ENCODE results near the gene CACNA1C.
"Not testable (repeated sequence)": the region's sequence is repeated elsewhere in the genome, so short reads cannot be mapped to it uniquely, and the experiment has no call there.

The CACNA1C gene

GRCh38 chr12:2467447-2468195 lies 414.8 kb downstream of the CACNA1C start:
- DNase-seq: no peak

GRCh38 chr12:2475984-2476383 lies 423.2 kb downstream of the CACNA1C start:
- DNase-seq: no peak

DNA sequence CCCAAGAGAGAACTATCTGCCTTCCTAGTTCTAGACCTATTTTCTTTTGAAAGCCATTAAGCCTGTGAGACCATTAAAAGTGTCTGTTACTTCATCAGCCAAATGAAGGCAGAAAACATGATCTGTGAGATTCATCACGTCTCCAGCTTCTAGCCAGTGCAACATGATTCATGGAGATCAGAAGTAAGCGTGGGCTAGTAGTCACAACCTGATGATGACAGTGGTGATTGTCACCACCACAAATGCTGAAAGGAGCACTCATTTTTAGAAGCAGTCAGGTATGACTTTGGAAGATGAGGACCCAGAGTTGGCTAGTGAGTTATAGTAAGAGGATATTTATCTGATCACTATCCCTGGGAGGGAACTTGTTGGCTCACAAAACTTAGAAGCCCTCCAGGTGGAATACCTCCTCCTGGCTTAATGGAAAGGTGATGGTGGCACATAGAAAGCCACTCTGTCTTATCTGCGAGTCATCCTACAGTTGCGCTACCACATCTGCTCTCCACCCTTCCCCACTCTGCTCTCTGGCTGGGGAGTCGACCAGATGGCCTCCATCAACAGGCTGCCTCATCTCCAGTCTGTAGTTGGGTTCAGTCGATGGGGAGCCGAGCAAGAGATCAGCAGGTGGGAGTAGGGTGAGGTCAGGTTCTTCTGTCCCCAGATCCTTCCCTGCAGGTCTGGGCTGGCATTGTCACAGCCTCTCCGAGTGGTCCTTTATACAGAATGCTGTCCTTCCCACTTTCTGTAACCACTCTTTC lies 424.4 kb downstream of the CACNA1C start:
- DNase-seq: no peak

DNA sequence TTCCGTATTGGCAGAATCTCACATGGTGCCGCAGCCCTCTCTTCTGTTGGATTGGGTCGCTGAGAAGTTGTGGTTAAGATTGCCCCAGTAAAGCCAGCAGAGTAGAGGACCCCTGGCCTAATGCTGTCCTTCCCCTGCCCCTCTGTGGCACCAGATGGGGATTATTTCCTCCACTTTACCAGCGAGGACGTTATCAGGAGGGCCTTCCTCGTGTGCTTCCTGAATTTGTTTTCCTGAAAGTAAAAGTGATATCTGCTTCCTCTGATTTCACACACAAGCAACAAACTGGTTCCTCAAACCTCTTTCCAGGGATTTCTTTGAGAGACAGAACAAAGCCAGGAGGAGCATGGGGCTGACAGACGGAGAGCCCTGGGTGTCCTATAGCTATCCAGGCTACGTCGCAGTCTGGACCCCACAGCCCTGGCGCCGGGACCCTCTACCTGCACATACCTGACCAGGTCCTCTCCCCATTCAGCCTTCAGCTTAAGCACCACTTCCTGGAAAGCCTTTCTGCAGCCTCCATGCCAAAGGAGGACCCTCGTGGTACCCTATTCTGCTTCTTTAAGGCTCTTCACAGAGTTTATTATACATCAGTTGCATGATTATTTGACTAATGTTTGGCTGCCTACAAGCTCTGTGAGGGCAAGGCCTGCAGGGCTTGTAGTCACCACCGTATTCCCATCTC lies 427.2 kb downstream of the CACNA1C start:
- DNase-seq: no peak

DNA sequence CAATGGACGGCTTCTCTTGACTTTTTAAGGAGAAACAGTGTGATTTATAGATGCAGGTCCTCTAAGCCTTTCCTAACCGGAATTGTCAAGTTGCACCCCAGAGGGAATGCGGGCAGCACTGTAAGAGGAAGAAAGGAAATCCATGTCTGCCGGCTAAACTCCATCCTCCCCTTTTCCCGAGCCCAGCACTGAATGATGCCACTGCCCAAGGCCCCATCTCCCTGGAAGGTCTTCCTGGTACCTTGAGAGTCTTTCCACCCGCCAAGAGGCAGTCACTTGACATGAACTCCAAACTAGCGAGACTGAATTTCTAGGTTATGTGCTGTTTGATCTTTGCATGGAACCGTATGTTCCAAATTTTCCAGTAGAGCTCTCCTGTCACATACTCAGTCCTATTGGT lies 428.6 kb downstream of the CACNA1C start:
- DNase-seq: no peak

- no peak for DNase-seq
Observed at GRCh38 chr12:2481951-2482350, 429.2 kb downstream of the CACNA1C start.

DNA sequence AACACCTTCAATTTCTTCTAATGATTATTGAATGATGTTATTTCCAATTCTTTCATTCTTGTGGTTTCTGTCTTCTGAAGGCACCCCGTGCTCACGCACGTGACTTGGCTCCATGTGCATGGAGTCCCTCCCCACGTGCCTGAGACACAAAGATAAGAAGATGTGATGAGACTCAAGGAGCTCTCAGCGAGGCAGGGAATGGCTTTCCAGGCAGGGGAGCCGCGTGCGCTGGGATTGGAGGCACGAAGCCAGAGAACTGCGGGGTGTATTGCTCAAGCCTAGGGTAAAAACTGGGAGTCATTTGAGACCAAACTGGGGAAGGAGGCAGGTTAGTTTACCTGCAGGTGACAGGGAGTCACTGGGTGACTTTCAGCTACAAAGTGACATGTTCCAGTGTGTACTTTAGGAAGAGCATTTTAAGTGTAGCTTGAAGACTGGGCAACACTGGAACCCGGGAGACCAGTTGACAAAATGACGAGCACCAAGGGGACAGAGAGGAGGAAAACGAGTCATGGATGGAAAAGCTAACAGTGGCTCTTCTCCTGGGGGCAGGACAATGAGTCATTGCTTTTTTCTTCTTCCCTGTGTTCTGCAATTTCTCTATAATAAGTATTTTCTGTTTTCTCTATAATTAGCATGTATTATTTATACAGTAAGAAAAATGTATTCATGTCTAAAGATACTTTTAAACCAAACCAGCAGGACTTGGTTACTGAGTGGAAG lies 430.3 kb downstream of the CACNA1C start:
- no peak for DNase-seq

DNA sequence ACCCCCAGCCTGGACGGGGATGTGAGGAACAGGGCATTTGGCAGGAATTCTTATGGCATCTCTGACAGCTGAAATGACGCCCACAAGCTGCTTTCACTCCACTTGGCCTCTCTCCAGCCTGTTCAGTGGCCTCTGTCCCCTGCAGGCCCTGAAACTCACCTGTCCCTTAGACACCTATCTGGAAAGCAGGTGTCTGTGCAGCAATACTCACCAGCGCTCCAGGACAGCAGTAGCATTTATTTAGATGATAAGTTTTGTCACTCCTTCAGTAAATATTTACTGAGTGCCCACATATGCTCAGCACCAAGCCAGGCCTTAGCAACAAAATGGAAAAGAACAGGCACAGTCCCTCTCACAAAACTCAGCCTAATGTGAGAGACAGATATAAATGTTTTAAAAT lies 430.9 kb downstream of the CACNA1C start:
- DNase-seq: no peak

DNA sequence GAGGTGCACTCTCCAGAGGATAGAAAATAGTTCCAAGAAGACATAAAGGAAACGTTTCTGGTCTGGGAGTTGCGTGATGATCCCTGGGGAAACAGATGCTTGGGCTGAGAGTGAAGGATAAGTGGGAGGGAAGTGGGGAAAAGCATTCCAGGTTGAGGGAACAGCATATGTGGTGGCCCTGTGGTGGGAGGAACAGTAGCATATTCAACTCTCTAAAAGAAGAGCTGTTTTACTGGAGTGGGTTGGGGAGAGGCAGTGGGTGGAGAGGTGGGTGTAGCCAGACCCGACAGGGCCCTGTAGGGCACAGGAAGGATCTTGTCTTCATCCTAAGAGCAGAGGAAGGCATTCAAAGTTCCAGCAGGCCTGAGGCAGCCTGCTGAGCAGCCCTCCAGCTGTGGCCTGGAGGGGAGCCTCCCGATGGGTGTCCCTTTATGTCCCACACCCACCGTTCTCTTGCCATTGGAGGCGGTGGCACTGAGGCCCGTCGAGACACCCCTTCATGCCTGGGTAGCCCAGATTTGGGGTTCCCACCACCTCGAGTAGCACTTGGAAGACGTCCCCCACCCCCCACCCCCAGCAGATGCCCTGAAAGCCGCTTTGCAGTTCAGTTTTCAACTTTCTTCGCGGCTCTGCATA lies 431.5 kb downstream of the CACNA1C start:
- no peak for DNase-seq

DNA sequence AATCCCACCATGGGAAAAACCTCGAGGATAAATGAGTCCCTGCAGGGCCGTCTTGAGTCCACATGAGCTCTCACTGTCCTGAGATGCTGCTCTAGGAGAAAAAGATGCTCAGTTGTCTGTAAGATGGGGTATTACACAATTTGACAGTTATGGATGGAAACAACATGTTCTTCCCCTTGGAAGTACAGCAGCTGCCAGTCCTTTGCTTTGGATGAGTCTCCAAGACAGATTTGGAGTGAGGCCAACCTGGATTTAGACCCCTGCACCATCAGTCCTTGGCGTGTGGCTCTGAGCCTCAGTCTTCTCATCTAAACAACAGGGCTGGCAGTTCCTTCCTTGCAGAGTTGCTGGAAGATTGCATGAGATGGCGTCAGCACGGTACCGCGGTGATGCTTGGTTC lies 432.9 kb downstream of the CACNA1C start:
- no peak for DNase-seq

DNA sequence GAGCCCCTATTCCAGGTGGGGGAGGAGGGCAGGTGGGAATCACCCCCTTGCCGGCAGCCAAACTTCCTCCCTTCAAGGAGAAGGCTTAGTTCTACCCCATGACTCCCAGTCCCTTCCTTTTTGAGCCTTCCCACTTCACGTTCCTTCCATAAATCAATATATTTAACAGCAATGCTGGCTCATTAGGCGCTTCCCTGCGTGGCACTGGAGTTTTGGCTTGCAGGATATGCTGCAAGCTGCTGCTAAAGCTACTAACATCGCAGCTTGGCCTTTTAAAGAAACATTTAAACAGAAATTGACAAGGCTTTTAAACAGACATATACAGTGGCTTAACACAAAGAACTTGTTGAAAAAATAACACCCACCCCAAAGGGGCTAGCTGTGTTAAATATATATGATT lies 434.0 kb downstream of the CACNA1C start:
- no peak for DNase-seq

- DNase-seq: no peak
Observed at GRCh38 chr12:2487278-2487677, 434.5 kb downstream of the CACNA1C start.

GRCh38 chr12:2488131-2488530 lies 435.3 kb downstream of the CACNA1C start:
- DNase-seq: no peak

DNA sequence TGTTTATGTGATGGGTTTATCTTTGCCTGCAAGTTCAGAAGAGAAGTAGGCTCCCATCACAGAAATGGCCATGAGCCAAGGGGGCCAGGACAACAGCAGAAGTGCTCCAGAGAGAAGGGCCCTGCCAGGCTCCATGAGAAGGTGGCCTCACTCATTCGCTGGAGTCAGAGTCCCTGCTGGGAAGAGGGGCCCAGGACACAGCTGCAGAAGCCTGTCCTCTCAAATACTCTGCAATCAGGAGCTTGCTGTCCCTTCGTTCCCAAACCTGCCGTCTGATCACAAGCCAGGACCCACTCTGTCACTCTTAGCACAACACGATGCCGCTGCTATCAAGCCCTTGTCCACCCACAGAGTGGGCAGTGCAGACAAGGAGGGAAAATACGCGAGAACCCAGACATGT lies 435.8 kb downstream of the CACNA1C start:
- DNase-seq: no peak

DNA sequence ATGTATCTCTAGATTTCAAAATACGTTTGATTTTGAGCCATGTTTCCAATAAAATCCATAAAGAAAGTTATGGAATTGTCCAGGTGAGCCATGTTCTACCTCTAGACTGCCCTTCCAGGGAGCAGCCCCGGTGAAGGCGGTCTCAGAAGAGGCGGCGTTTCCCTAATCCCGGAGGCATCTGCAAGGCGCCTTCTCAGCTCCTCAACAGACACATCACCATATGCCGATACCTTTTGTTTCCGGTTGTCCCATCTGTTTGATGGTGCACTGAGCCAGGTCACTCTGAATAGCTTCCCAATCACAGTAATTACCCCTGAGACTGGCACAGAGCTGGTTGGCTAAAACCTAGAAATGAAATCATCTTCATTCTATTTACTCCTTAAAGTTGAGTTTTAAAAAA lies 436.5 kb downstream of the CACNA1C start:
- no peak for DNase-seq

DNA sequence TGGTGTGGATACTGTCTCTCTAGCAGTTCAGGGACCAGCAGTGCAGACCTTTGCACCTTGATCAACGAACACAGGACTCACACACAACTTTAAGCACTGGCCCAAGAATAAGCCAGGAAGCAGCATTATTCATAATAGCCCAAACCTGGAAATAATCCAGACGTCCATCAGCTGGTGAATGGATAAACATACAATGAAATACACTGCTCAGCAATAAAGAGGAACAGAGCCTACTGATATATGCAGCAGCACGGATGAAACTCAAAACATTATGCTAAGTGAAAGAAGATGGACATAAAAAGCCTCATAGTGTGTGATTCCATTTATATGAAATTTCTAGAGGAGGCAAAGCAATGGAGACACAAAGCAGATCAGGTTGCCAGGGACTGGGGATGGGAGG lies 438.0 kb downstream of the CACNA1C start:
- DNase-seq: no peak

DNA sequence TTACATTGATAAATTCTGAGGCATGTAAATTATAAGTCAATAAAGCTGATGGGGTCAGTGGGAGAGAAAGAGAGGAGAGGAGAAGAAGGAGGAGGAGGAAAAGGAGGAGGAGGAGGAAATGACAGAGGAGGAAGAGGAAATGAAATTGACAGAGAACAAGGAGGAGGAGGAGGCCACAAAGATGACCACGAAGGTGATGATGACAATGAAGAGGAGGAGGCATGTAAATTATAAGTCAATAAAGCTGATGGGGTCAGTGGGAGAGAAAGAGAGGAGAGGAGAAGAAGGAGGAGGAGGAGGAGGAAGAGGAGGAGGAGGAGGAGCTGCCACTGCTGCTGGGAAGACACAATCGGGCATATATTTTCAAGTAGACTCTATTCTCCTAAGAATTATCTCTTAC lies 438.6 kb downstream of the CACNA1C start:
- not testable (repeated sequence) for DNase-seq

- no peak for DNase-seq
Observed at GRCh38 chr12:2492236-2492635, 439.4 kb downstream of the CACNA1C start.

DNA sequence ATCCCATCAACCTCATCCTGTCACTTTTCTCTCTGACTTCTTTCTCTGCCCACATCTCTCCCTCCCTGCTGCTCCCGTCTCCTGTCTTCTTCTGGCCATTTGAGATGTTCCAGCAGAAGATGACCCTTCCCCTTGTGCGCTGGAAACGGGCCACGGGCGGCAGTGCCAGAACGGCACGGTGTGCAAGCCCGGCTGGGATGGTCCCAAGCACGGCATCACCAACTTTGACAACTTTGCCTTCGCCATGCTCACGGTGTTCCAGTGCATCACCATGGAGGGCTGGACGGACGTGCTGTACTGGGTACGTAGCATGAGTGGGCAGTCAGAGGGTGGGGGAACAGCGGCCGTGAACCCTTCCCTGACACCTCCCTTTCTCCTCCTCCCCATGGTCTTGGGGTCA lies 440.3 kb downstream of the CACNA1C start:
- no peak for DNase-seq

GRCh38 chr12:2494486-2495192 lies 441.9 kb downstream of the CACNA1C start:
- no peak for DNase-seq

DNA sequence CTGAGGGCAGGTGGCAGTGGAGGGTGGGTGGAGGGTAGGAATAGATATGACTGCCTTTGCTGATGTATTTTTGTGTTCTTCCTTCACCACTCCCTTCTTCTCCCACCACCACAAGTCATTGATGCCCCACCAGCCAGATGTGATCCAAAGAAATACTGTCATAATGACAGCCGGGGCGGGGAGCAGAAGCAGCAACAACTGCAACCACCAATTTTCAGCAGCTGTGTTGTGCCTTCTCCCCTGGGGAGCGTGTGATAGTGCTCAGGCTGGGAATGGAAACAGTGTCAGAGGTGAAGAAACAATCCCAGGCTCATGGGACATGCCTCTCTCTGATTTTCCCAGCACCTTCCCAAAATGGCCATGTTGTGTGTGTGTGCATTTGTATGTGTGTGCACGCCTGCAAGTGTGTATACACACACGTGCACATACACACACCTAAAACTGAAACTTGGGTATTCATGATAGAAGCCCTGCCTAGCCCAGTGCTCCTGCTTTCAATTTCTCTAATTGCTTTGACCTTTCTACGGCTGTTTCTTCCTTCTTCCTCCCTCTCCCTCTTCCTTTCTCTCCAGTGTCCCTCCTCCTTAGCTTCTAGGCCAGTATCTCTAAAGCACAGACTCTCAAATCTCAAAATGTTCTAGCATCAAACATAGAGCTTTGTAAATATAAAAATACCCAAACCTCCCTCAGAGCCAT lies 442.8 kb downstream of the CACNA1C start:
- no peak for DNase-seq

Data from amniotic stem cell (primary cell).